GM18499 (cell line): ENCODE data around the gene CAPN12.
"Not testable (repeated sequence)": the region's sequence is repeated elsewhere in the genome, so short reads cannot be mapped to it uniquely, and the experiment has no call there.

ENCODE experiments used
- ATAC-seq: cut with Tn5 transposase; IDR thresholded peaks from one replicate; pipeline ENCODE4 v1.9.1; 2021; ENCODE audit warnings: moderate number of reproducible peaks; ENCODE audit not compliant: insufficient read depth, unreplicated experiment

CAPN12 gene, protein sequence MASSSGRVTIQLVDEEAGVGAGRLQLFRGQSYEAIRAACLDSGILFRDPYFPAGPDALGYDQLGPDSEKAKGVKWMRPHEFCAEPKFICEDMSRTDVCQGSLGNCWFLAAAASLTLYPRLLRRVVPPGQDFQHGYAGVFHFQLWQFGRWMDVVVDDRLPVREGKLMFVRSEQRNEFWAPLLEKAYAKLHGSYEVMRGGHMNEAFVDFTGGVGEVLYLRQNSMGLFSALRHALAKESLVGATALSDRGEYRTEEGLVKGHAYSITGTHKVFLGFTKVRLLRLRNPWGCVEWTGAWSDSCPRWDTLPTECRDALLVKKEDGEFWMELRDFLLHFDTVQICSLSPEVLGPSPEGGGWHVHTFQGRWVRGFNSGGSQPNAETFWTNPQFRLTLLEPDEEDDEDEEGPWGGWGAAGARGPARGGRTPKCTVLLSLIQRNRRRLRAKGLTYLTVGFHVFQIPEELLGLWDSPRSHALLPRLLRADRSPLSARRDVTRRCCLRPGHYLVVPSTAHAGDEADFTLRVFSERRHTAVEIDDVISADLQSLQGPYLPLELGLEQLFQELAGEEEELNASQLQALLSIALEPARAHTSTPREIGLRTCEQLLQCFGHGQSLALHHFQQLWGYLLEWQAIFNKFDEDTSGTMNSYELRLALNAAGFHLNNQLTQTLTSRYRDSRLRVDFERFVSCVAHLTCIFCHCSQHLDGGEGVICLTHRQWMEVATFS

GRCh38 chr19:38744298-38744681, at the start of gene CAPN12:
TSS of gene CAPN12 (minus strand) at chr19:38744474. CDS start at chr19:38744165, 309 bp downstream.
- ATAC-seq = no peak

DNA sequence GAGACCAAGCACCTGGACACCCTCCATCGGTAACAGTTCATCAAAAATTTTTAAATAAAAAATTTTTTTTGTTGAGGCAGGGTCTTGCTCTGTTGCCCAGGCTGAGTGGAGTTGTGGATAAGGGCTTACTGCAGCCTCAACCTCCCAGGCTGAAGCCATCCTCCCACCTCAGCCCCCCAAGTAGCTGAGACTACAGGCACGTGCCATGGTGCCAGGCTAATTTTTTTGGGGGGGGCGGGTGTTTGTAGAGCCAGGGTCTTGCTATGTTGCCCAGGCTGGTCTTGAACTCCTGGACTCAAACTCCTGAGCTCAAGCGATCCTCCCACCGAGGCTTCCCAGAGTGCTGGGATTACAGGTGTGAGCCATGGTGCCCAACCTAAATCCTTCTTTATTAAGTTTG, 49.4 kb upstream of the CAPN12 start:
- no peak for ATAC-seq

- ATAC-seq = no peak
Observed at GRCh38 chr19:38793177-38793576, 48.9 kb upstream of the CAPN12 start.

DNA sequence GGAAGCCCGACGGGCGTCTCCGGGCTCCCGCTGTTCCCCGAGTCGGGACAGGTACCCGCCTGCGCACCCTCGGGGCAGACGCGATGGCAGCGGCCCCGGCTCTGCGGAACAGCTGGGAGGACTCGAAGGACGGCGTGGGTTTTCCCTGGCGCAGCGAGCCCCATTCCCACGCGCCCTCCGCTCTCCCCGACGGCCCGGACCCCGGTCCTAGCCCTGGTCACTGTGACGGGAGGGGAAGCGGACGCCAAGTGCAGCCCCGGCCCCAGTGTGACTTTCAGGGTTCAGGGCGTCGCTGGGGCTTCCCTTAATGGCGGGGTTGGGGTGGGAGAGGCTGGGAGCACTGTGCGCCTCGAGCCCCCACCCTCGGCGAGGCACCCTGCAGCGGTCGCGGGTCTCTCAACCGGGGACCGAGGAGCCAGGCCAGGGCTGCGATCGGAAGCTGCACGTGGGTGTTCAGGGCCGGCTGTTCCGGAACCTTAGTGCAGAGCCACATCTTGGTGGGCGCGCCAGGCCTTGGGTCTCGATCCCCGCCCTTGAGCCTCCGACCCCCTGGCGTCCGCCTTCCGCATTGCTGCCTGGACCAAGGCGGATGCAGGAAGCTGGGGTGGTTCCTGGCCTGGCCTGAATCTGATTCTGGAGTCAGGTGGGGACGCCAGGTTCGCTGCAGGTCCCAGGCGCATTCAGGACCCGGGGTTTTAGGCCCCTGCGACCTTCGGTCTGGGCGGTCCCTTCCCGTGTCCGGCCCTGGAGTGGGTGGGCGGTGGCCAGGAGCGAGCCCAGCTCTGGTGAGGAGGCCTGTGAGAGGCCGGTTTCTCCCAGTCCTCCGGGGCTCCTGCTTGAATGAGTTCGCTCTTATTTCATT, 48.2 kb upstream of the CAPN12 start:
- ATAC-seq = no peak

GRCh38 chr19:38791451-38792064, 47.3 kb upstream of the CAPN12 start:
- ATAC-seq = not testable (repeated sequence)

DNA sequence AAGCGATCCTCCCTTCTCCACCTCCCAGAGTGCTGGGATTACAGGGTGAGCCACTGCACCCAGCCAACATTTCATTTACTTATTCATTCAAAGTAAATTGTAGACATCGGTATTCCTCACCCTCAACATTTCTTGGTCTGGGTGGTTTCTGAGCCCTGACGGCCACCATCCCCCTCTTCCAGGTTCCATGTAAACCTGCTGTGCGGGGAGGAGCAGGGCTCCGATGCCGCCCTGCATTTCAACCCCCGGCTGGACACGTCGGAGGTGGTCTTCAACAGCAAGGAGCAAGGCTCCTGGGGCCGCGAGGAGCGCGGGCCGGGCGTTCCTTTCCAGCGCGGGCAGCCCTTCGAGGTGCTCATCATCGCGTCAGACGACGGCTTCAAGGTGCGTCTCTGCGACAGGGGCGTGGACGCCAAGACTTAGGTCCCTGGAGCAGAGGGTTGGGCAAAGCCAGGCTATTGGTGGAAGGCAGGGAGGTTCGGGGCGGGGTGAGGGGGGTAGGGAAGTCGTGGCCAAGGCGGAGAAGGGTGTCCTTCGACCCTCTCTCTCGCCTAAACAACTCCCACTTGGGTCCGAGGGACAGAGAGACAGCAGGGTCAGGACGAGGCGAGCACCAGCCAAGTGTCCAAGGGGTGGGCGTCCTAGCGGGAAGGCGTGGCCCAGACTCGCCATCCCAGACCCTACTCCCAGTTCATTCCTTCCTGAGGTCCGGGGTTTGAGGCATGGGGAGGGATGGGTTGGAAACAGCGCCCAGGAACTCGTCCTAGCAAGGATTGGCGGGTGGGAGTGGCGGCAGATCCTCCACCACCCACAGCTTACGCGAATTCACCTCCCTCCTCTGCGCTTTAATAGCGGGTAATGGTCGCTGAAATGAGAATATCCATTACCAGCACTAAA, 46.5 kb upstream of the CAPN12 start:
- not testable (repeated sequence) for ATAC-seq

- no peak for ATAC-seq
Observed at GRCh38 chr19:38788478-38789243, 44.4 kb upstream of the CAPN12 start, which contains the start of gene LGALS7B. TSS of gene LGALS7B (plus strand) at chr19:38789200. CDS start at chr19:38789227, 27 bp downstream.

- ATAC-seq = no peak
Observed at GRCh38 chr19:38786572-38787265, 42.4 kb upstream of the CAPN12 start.

DNA sequence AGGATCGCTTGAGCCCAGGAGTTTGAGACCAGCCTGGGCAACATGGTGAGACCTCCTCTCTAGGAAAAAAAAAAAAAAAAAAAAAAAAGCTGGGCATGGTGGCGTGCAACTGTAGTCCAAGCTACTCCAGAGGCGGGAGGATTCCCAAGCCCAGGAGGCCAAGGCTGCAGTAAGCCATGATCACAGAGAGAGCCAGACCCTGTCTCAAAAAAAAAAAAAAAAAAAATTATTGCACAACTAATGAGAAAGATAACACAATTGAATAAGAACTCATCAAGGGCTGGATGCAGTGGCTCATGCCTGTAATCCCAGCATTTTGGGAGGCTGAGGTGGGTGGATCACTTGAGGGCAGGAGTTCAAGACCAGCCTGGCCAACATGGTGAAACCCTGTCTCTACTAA, 41.8 kb upstream of the CAPN12 start:
- ATAC-seq = not testable (repeated sequence)

DNA sequence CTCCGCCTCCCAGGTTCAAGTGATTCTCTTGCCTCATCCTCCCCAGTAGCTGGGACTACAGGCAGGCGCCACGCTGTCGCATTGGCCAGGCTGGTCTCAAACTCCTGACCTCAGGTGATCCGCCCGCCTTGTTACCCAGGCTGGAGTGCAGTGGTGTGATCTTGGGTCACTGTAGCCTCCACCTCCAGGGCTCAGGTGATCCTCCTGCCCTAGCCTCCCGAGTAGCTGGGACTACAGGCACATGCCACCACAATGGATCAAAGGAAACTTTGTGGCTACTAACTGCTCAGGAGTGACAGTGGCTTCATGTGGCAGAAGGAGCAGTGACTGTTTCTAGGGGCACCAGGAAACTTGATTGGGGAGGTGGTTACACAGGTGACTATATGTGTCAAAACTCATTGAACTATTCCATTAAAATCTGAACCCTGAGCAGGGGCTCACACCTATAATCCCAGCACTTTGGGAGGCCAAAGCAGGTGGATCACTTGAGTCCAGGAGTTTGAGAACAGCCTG, 41.0 kb upstream of the CAPN12 start:
- ATAC-seq = no peak

DNA sequence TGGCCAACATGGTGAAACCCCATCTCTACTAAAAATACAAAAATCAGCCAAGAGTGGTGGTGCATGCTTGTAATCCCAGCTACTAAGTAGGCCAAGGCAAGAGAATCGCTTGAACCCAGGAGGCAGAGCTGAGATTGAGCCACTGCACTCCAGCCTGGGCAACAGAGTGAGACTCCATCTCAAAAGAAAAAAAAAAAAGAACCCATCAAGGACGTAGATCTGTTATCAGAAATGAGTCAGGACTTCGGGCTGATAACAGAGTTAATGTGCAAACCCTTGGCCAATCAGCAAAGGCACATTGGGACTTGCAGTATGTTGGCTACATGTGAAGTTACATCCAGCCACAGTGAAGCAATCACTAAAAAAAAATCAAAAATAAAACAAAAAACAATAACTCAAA, 40.0 kb upstream of the CAPN12 start:
- ATAC-seq = no peak

- ATAC-seq = not testable (repeated sequence)
Observed at GRCh38 chr19:38782212-38782611, 37.9 kb upstream of the CAPN12 start.

DNA sequence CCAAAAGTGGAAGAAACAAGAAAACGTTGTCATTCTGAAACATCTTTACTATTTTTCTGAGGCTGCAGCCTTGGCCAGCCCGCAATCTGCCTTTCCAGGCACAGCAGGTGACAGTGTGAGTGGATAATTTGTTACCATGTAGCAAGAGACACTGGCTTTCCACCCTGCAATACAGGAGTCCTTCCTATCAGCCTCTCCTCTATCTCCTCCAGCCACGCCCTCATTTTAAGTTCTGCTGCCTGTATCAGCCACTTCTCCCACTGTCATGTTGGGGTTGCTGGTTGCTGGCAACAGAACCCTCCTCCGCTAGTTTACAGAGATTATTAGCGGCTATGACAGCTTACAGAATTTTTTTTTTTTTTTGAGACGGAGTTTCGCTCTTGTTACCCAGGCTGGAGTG, 36.8 kb upstream of the CAPN12 start:
- ATAC-seq = no peak

GRCh38 chr19:38780443-38780842, 36.2 kb upstream of the CAPN12 start:
- ATAC-seq = no peak

- no peak for ATAC-seq
Observed at GRCh38 chr19:38778733-38779132, 34.5 kb upstream of the CAPN12 start.

DNA sequence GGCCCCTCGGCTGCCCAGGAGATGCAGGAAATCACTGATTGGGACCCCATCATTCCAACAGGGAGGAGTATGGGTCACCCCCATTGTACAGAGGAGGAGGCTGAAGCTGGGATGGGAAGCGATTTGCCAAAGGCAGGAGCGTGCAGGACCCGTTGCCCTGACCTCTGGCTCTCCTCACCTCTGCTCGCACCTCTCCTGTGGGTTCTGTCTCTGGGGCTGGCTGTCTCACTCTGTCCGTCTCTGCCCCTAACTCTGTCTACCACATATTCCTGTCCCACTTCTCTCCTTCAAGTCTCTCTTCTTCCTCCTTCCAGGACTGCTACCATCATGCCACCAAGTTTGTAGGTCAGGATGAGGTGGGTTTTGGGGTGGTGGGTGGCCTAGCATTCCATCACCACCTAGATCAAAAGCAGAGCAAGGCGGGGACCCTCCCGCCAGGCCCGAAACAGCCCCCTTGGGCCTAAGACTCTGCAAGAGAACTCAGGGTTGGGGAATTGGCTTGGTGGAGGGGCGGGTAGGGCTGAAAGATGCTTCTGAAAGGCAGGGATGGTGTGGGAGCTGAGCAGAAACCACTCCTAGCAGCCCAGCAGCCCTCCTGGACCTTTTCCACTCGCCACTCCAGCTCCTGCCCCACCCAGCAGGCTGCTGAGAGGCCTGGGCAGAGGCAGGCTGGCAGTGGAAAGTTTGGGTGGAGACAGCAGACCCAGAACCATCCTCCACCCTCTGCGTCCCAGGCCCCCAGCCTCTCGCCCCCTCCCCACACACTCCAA, 30.1 kb upstream of the CAPN12 start:
- ATAC-seq = no peak
